ENCODE measurements around the gene GSE1.

DNA sequence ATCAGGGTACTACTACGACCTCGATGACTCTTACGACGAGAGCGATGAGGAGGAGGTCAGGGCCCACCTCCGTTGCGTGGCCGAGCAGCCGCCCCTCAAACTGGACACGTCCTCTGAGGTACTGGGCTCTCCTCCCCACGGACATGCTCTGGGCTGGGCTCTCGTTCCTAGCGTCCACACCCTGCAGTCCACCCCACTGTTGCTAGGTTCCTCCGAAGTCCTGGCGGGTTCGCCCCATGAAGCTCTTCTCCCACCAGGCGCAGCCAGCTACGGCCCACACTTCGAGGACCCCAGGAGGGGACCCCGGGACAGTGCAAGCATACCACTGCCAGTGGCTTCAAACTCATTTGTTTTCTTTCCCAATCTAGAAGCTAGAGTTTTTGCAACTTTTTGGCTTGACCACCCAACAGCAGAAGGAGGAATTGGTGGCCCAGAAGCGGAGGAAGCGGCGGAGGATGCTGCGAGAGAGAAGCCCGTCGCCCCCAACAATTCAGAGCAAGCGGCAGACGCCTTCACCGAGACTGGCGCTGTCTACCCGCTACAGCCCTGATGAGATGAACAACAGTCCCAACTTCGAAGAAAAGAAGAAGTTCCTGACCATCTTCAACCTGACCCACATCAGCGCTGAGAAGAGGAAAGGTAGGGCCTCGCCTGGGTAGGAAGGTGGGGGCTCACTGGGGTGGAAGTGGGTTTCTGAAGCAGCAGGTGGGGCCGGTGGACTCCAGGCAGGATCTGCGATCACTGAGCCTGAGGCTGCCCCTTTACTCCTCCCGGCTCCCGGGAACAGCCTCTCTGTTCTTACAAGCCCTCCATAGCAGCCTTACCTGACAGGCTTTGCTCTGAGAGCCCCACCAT is 50.1 kb downstream of the GSE1 start:
- TF ChIP-seq TAF1 (IDR thresholded peaks at IDR 0.05; ENCODE audit: borderline replicate concordance, low read depth, low read length) (no peak), POLR2A (IDR thresholded peaks at IDR 0.05; ENCODE audit: low read depth, low read length) (no peak), POLR2AphosphoS5 (IDR thresholded peaks at IDR 0.05; ENCODE audit: low read depth, low read length) (no peak)

Data from GM12892 (cell line).